TTC549 (cell line): ENCODE data around the gene ZNF296.

Experiments used
- FAIRE-seq: peaks from 2 replicates; lab custom pipeline; 2012; peaks lifted over from hg19 to GRCh38; lab: Jason Lieb, UNC

Gene ZNF296

GRCh38 chr19:45058622-45059159 is 17.6 kb downstream of the ZNF296 start:
- FAIRE-seq, result no peak

GRCh38 chr19:45057444-45057843 is 18.8 kb downstream of the ZNF296 start:
- no peak for FAIRE-seq

- no peak for FAIRE-seq
Observed at GRCh38 chr19:45056831-45057230, 19.4 kb downstream of the ZNF296 start.

GRCh38 chr19:45051929-45052579 is 24.2 kb downstream of the ZNF296 start:
- FAIRE-seq, result no peak

GRCh38 chr19:45050036-45050435 is 26.2 kb downstream of the ZNF296 start:
- FAIRE-seq, result no peak

DNA sequence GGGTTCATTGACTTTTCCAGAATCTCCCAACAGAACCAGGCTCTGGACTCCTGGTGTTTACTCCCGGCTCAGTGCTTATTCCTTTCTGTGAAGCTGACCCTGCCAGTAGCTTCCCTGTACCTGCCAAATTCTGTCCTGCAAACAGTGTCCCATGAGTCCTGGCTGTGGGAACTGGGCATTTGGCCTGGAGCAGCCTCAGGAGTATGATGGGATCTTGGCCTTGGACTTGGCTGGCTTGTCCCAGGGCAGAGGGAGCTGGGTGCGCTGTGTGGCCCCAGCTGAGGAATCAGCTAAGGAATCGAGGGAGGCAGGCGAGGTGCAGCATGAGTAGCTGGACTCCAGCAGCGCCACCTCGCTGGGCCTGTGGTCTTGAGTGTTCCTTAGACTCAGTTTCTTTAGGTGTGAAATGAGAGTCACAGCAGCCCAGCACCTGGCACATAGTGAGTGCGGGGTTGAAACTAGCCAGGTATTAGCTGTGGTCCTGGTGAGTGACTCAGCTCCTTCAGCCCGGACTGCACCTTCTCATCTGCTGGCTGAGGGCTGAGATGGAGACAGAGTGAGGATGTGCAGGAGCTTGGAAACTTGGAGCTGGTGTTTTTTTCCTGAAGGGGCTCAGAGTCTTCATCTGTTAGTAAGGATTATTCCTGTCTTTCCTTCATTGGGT is 27.1 kb downstream of the ZNF296 start:
- no peak for FAIRE-seq

GRCh38 chr19:45047188-45047797 is 29.0 kb downstream of the ZNF296 start:
- no peak for FAIRE-seq

DNA sequence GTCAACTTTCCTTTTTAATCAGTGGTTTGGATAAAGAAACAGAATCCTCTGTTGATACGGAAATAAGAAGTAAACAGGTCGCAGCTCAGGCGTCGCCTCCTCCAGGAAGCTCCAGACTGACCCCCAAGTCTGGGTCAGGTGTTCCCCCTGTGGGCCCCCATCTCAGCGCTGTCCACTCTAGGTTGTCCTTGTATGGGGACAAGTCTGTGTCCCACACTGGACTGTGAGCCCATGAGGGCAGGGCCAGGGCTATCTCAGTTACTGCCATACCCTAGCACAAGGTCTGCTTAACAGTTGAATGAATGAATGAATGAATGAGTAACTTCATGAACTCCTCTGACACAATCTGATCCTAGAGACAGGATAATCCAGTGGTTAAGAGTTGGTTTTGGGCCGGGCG is 29.9 kb downstream of the ZNF296 start:
- FAIRE-seq, result no peak

- no peak for FAIRE-seq
Observed at GRCh38 chr19:45045671-45046353, 30.5 kb downstream of the ZNF296 start.

DNA sequence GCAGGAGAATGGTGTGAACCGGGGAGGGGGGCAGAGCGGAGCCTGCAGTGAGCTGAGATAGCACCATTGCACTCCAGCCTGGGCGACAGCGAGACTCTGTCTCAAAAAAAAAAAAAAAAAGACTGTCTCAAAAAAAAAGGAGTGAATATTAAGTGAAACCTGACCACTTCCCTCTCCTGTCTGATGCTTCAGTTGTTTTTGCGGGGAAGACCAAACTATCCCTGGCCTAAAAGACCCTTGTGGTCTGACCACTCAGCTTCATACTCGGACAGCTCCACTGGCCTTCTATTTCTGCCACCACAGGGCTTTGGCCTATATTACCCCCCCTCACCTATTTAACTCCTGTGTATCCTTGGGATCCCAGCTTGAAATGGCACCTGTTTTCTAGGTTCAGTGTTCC is 35.2 kb downstream of the ZNF296 start:
- FAIRE-seq, result no peak

GRCh38 chr19:45040059-45040771 is 36.1 kb downstream of the ZNF296 start:
- no peak for FAIRE-seq

GRCh38 chr19:45038931-45039893 is 37.1 kb downstream of the ZNF296 start, which contains the start of gene CLASRP:
TSS of gene CLASRP (plus strand) at chr19:45039045. CDS start at chr19:45040213, 1,168 bp downstream.
- FAIRE-seq, result peak; percentile 80

- FAIRE-seq, result no peak
Observed at GRCh38 chr19:45037393-45038169, 38.7 kb downstream of the ZNF296 start.

GRCh38 chr19:45035755-45036154 is 40.5 kb downstream of the ZNF296 start:
- no peak for FAIRE-seq

- no peak for FAIRE-seq
Observed at GRCh38 chr19:45032421-45032820, 43.9 kb downstream of the ZNF296 start.

- no peak for FAIRE-seq
Observed at GRCh38 chr19:45030825-45031224, 45.5 kb downstream of the ZNF296 start.

DNA sequence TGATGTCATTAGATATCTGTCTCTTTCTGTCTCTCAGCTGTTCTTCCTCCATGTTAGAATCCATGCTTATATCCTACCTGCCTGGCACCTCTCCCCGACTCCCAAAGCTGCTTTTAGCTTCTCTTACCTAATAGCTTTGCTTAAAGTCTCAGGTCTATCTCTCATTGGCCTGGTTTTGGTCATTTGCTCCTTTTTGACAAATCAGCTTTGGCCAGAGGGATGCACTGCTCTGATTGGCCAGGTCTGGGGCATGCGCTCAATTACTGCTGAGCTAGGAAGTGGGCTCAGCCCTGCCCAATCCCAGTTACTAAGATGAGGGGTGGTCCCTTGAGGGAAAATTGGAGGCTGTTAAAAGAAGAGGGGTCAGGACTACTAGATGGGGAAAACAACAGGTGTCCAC is 48.9 kb downstream of the ZNF296 start:
- no peak for FAIRE-seq

GRCh38 chr19:45025264-45025663 is 51.0 kb downstream of the ZNF296 start:
- no peak for FAIRE-seq

- no peak for FAIRE-seq
Observed at GRCh38 chr19:45023048-45023447, 53.2 kb downstream of the ZNF296 start.

DNA sequence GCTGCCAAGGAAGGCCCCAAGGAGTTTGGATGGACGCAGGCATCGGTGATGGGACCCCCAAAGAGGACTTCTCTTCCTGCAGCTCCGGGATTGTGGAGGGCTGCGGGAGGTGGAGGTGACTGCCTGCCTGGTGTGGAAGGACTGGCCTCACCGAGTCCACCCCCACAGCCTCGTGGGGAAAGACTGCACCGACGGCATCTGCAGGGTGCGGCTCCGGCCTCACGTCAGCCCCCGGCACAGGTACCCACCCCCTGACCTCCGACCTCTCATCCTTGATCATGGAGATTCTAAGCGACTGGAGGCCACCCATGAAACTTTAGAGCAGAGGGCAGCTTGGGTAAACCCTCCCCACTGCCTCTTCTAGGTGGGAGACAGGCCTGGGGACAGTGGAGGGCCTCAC is 54.3 kb downstream of the ZNF296 start:
- no peak for FAIRE-seq
